ENCODE results near the gene CNKSR1.

GRCh38 chr1:26164036-26164860, 13.0 kb upstream of the CNKSR1 start:
- TF ChIP-seq GTF2F1 (IDR thresholded peaks at IDR 0.05; ENCODE audit: low read length) (no peak), CEBPB (IDR thresholded peaks at IDR 0.05; ENCODE audit: borderline replicate concordance, low read depth, low read length) (no peak), THYN1 (CRISPR knock-in tag; IDR thresholded peaks at IDR 0.05; ENCODE audit: borderline replicate concordance, low read depth) (no peak), ZNF10 (CRISPR knock-in tag; IDR thresholded peaks at IDR 0.05; ENCODE audit: borderline replicate concordance, low read depth) (no peak)

Measured in HepG2 (cell line).